ENCODE results near the gene TMEM167B. TPM values are rescaled to one million over a fixed set of nuclear protein-coding genes. Genes with fewer than 3 reads are reported as not detected.

TMEM167B gene
- total RNA-seq, 1 donor from 2014 or later, result 26.1 TPM

- H3K36me3 Mint-ChIP-seq (ENCODE audit: low read depth), result peaks cover 2% of the 10 kb centered on the region
- peak; percentile 22 for DNase-seq (ENCODE audit: low read depth, low spot score)
- peak overlapping the region; percentile 82 for H3K4me3 Mint-ChIP-seq
- H3K27ac Mint-ChIP-seq (ENCODE audit: unreplicated experiment), result peak overlapping the region; percentile 96
- TF ChIP-seq CTCF (conservative IDR thresholded peaks at IDR 0.05), result no peak
- H3K4me1 Mint-ChIP-seq, result peaks cover 49% of the 10 kb centered on the region
- no peaks in the 10 kb centered on the region for H3K27me3 Mint-ChIP-seq (ENCODE audit: low read depth)
- H3K9me3 Mint-ChIP-seq, result no peaks in the 10 kb centered on the region
Observed at GRCh38 chr1:109083923-109084322, 6.6 kb upstream of the TMEM167B start.

- no peaks in the 10 kb centered on the region for H3K27me3 Mint-ChIP-seq (ENCODE audit: low read depth)
- H3K36me3 Mint-ChIP-seq (ENCODE audit: low read depth), result peaks cover 4% of the 10 kb centered on the region
- TF ChIP-seq CTCF (conservative IDR thresholded peaks at IDR 0.05), result no peak
- peak overlapping the region; percentile 82 for H3K4me3 Mint-ChIP-seq
- H3K4me1 Mint-ChIP-seq, result peaks cover 56% of the 10 kb centered on the region
- H3K9me3 Mint-ChIP-seq, result peaks cover 3% of the 10 kb centered on the region
- DNase-seq (ENCODE audit: low read depth, low spot score), result no peak
- peak overlapping the region; percentile 91 for H3K27ac Mint-ChIP-seq (ENCODE audit: unreplicated experiment)
Observed at GRCh38 chr1:109084563-109085517, 5.7 kb upstream of the TMEM167B start.

- peaks cover 2% of the 10 kb centered on the region for H3K36me3 Mint-ChIP-seq (ENCODE audit: low read depth)
- H3K27ac Mint-ChIP-seq (ENCODE audit: unreplicated experiment), result peak overlapping the region; percentile 96
- peaks cover 3% of the 10 kb centered on the region for H3K9me3 Mint-ChIP-seq
- H3K4me1 Mint-ChIP-seq, result peaks cover 47% of the 10 kb centered on the region
- peak; percentile 51 for DNase-seq (ENCODE audit: low read depth, low spot score)
- peak overlapping the region; percentile 86 for H3K4me3 Mint-ChIP-seq
- H3K27me3 Mint-ChIP-seq (ENCODE audit: low read depth), result no peaks in the 10 kb centered on the region
- peak; percentile 65 for TF ChIP-seq CTCF (conservative IDR thresholded peaks at IDR 0.05)
Observed at GRCh38 chr1:109089242-109090015, 1.1 kb upstream of the TMEM167B start.

- Mint-ChIP-seq H3K9me3 (peaks cover 3% of the 10 kb centered on the region), H3K36me3 (ENCODE audit: low read depth) (peaks cover 2% of the 10 kb centered on the region), H3K27me3 (ENCODE audit: low read depth) (no peaks in the 10 kb centered on the region), H3K4me3 (peak overlapping the region; percentile 93), H3K27ac (ENCODE audit: unreplicated experiment) (peak overlapping the region; percentile 81), H3K4me1 (peaks cover 38% of the 10 kb centered on the region)
- no peak for TF ChIP-seq CTCF (conservative IDR thresholded peaks at IDR 0.05)
- no peak for DNase-seq (ENCODE audit: low read depth, low spot score)
Observed at GRCh38 chr1:109091078-109091838, 694 bp downstream of the TMEM167B start.

GRCh38 chr1:109091839-109092193 is 1.3 kb downstream of the TMEM167B start:
- TF ChIP-seq CTCF (conservative IDR thresholded peaks at IDR 0.05), result no peak
- Mint-ChIP-seq H3K27ac (ENCODE audit: unreplicated experiment) (no peak overlapping the region), H3K27me3 (ENCODE audit: low read depth) (no peaks in the 10 kb centered on the region), H3K36me3 (ENCODE audit: low read depth) (peaks cover 2% of the 10 kb centered on the region), H3K9me3 (peaks cover 3% of the 10 kb centered on the region), H3K4me3 (peak overlapping the region; percentile 93), H3K4me1 (peaks cover 38% of the 10 kb centered on the region)
- no peak for DNase-seq (ENCODE audit: low read depth, low spot score)
